Measurements from ENCODE around the gene TULP1. TPM values are rescaled to one million over a fixed set of nuclear protein-coding genes. Genes with fewer than 3 reads are reported as not detected.

The TULP1 gene
- total RNA-seq, 1 experiment from 2014 or later, result not detected

DNA sequence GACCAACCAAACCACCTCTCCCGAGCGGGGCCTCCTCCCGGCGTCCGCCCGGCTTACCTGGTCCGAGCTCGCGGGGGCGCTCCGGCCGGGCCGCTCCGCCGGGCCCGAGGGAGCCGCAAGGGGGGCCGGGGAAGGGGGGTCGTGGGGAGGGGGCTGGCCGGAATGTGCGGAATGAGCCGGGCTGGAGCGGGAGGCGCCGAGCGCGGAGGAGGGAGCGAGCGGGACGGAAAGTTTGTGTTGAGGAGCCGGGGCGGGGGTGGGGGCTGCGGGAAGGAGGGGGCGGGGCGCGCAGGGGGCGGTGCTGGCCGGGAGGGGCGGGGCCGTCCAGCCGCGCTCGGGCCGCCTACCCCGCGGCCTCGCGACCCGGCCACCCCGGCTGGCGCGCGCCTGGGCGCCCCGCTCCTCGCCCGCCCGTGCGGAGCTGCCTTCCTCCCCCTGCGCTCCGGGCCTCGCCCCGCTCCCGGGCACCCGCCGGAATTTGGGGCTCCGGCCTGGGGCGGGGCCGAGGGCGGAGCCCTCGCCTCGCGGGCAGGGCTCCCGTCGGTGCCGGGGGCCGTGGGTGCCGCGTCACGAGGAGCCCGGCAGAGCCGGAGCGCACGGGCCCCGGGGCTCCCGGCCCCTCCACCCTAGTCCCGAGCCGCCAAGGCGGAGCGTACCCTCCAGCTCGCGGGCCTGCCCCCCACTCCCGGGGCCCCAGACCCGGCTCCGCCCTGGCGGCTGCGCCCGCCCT lies 15.7 kb downstream of the TULP1 start, which contains the start of gene TEAD3:
Gene TEAD3, minus strand, starts transcription at position 239 of the 730 bp plus-strand sequence.
- Mint-ChIP-seq H3K36me3 (ENCODE audit: insufficient read depth, unreplicated experiment) (no peaks in the 10 kb centered on the region), H3K27ac (ENCODE audit: low read depth, unreplicated experiment) (no peak within 1 kb of the TSS), H3K4me3 (ENCODE audit: unreplicated experiment) (peak within 1 kb of the TSS; percentile 73), H3K27me3 (ENCODE audit: insufficient read depth, unreplicated experiment) (no peaks in the 10 kb centered on the region), H3K9me3 (ENCODE audit: unreplicated experiment) (no peaks in the 10 kb centered on the region), H3K4me1 (ENCODE audit: insufficient read depth, unreplicated experiment) (peaks cover 17% of the 10 kb centered on the region)
- BruUV-seq (replicated peaks), result no TSS peak
- POLR2A ChIA-PET, result interaction anchor here (0.5 to 4.7 kb wide), 14 partner anchors 10 to 1182 kb away, joined by 3 to 45 read pairs (median 4); partner anchors contain the start of genes PPARD and RPL10A
- CTCF ChIA-PET, result interaction anchor here (0.6 to 1.3 kb wide), 2 partner anchors 27 to 240 kb away, joined by 3 read pairs; partner anchors contain the start of gene ARMC12
- TF ChIP-seq, protein P1, sequence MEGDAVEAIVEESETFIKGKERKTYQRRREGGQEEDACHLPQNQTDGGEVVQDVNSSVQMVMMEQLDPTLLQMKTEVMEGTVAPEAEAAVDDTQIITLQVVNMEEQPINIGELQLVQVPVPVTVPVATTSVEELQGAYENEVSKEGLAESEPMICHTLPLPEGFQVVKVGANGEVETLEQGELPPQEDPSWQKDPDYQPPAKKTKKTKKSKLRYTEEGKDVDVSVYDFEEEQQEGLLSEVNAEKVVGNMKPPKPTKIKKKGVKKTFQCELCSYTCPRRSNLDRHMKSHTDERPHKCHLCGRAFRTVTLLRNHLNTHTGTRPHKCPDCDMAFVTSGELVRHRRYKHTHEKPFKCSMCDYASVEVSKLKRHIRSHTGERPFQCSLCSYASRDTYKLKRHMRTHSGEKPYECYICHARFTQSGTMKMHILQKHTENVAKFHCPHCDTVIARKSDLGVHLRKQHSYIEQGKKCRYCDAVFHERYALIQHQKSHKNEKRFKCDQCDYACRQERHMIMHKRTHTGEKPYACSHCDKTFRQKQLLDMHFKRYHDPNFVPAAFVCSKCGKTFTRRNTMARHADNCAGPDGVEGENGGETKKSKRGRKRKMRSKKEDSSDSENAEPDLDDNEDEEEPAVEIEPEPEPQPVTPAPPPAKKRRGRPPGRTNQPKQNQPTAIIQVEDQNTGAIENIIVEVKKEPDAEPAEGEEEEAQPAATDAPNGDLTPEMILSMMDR (IDR thresholded peaks at IDR 0.05; ENCODE audit: unreplicated experiment), result peak; percentile 31
- intact Hi-C loops (cut with micrococcal nuclease), result no loop called here
- DNase-seq (ENCODE audit: unreplicated experiment), result peak; percentile 64

DNA sequence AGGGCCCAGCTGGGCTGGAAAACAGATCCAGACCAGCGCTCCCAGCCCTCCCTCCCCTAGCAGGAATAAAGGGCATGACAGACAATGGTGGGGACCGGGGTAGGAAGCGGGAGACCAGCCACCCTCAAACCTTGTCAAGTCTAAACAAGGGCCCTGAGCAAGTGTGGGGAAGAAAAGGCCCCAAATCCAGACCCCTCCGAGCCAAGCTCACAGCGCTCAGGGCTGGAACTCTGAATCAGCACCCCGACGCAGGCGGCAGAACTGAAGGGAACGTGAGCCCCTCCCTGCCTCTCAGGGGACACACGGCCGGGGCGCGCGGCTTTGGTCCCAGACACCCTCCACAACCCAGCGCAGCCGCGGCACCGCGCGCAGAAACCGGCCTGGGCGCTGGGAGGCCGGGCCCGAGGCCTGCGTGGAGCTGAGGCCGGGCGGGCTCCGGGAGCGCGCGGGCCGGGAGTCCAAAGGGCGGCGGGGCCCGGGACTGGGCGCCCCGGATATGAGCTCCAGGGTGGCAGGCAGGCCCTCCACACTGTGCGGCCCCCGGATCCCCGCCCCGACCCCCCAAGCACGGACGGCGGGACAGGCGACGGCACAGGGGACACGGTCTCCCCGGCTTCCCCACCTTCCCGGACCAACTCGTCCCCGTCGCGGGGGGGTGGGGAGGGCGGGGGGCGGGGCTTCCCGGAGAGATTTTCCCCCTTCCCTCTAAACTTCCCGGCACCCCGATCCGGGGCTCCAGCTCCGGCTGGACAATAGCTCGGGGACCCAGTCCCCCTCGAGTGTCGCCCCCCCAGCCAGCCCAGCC lies 16.5 kb downstream of the TULP1 start:
- Mint-ChIP-seq H3K9me3 (ENCODE audit: unreplicated experiment) (no peaks in the 10 kb centered on the region), H3K4me3 (ENCODE audit: unreplicated experiment) (peak overlapping the region; percentile 73), H3K4me1 (ENCODE audit: insufficient read depth, unreplicated experiment) (peaks cover 19% of the 10 kb centered on the region), H3K36me3 (ENCODE audit: insufficient read depth, unreplicated experiment) (no peaks in the 10 kb centered on the region), H3K27me3 (ENCODE audit: insufficient read depth, unreplicated experiment) (no peaks in the 10 kb centered on the region), H3K27ac (ENCODE audit: low read depth, unreplicated experiment) (no peak overlapping the region)
- no TSS peak for BruUV-seq (replicated peaks)
- ChIA-PET POLR2A (interaction anchor here (0.5 to 4.7 kb wide), 13 partner anchors 10 to 1183 kb away, joined by 3 to 45 read pairs (median 3); partner anchors contain the start of gene RPL10A), CTCF (interaction anchor here (0.6 kb wide), 1 partner anchor 28 kb away, joined by 3 read pairs; no protein-coding TSS in a partner anchor)
- intact Hi-C loops (cut with micrococcal nuclease), result no loop called here
- TF ChIP-seq, protein P1 (IDR thresholded peaks at IDR 0.05; ENCODE audit: unreplicated experiment), result no peak
- DNase-seq (ENCODE audit: unreplicated experiment), result no peak

DNA sequence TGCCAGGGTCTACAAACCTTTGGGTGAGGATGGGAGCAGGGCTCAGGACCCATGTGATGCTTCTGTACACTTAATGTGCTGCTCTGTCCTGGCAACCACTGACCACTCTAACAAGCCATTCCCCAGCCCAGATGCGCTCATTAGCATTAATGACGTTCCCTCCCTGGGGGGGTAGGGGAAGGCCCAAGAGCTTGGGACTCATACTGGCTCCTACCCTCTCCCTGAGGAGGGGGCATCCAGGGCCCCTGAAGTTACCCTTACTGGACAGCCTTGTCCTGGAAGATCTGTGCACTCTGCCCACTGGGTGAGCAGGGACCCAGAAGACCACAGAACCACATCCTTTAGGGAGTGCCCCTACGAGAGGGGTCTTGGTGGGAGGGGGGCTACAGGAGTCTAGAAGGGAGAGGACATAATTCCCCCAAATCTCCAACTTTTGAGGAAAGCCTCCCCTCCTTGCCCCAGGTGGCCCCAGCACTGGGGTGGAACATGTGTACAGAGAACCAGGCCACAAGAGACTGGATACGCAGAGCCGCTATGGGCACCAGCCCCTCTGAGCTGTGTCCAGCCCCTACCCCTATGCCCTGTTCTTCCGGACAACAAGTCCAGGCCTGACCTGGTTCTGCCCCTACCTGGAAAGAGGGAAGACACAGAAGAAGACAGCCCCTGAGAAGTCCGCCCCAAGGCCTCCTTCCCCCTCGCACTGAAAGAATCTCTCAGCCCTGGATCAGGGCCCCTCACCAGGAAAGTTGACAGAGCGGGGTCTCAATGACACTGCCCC lies 17.2 kb downstream of the TULP1 start:
- TSS peak; percentile 32 for BruUV-seq (replicated peaks)
- CTCF ChIA-PET, result interaction anchor here (0.7 kb wide), 1 partner anchor 909 kb away, joined by 3 read pairs; no protein-coding TSS in a partner anchor
- no peaks in the 10 kb centered on the region for H3K36me3 Mint-ChIP-seq (ENCODE audit: insufficient read depth, unreplicated experiment)
- no peak overlapping the region for H3K27ac Mint-ChIP-seq (ENCODE audit: low read depth, unreplicated experiment)
- POLR2A ChIA-PET, result interaction anchor here (0.5 to 4.7 kb wide), 10 partner anchors 9 to 534 kb away, joined by 3 to 45 read pairs (median 4); partner anchors contain the start of gene RPL10A
- intact Hi-C loops (cut with micrococcal nuclease), result no loop called here
- TF ChIP-seq, protein P1 (IDR thresholded peaks at IDR 0.05; ENCODE audit: unreplicated experiment), result no peak
- DNase-seq (ENCODE audit: unreplicated experiment), result no peak
- H3K4me1 Mint-ChIP-seq (ENCODE audit: insufficient read depth, unreplicated experiment), result peaks cover 26% of the 10 kb centered on the region
- H3K4me3 Mint-ChIP-seq (ENCODE audit: unreplicated experiment), result peak overlapping the region; percentile 73
- H3K9me3 Mint-ChIP-seq (ENCODE audit: unreplicated experiment), result no peaks in the 10 kb centered on the region
- H3K27me3 Mint-ChIP-seq (ENCODE audit: insufficient read depth, unreplicated experiment), result no peaks in the 10 kb centered on the region
